T-helper 2 cell (primary cell): Measurements from ENCODE around the gene NISCH.

Experiments
- DNase-seq, 5 experiments: peaks; one replicate each; pipeline versions ENCODE4 v3.0.0 to v3.0.0-alpha.2; 2012 to 2022

NISCH gene

GRCh38 chr3:52490939-52491526 lies 35.6 kb downstream of the NISCH start:
- no peak for DNase-seq

GRCh38 chr3:52492059-52492458 lies 36.7 kb downstream of the NISCH start:
- DNase-seq = no peak

GRCh38 chr3:52493232-52494017 lies 38.0 kb downstream of the NISCH start:
- DNase-seq = no peak

GRCh38 chr3:52494445-52494844 lies 39.0 kb downstream of the NISCH start:
- no peak for DNase-seq

GRCh38 chr3:52494886-52495495 lies 39.6 kb downstream of the NISCH start, which contains the start of gene STAB1:
TSS of gene STAB1 (plus strand) at chr3:52495338. CDS start at chr3:52495414, 76 bp downstream.
- no peak for DNase-seq

- DNase-seq = no peak
Observed at GRCh38 chr3:52495777-52496602, 40.6 kb downstream of the NISCH start.

GRCh38 chr3:52498137-52499054 lies 43.0 kb downstream of the NISCH start:
- DNase-seq = no peak

- no peak for DNase-seq
Observed at GRCh38 chr3:52501046-52501445, 45.6 kb downstream of the NISCH start.

- no peak for DNase-seq
Observed at GRCh38 chr3:52502001-52502400, 46.6 kb downstream of the NISCH start.

GRCh38 chr3:52502808-52503350 lies 47.5 kb downstream of the NISCH start:
- DNase-seq = no peak

GRCh38 chr3:52503788-52504424 lies 48.5 kb downstream of the NISCH start:
- DNase-seq = no peak

- no peak for DNase-seq
Observed at GRCh38 chr3:52504977-52505376, 49.6 kb downstream of the NISCH start.

GRCh38 chr3:52506266-52506966 lies 51.0 kb downstream of the NISCH start:
- no peak for DNase-seq

GRCh38 chr3:52507359-52507758 lies 52.0 kb downstream of the NISCH start:
- DNase-seq = no peak

GRCh38 chr3:52509753-52510328 lies 54.4 kb downstream of the NISCH start:
- no peak for DNase-seq

- no peak for DNase-seq
Observed at GRCh38 chr3:52511509-52511908, 56.1 kb downstream of the NISCH start.

GRCh38 chr3:52512105-52512504 lies 56.7 kb downstream of the NISCH start:
- DNase-seq = no peak

GRCh38 chr3:52512727-52513126 lies 57.3 kb downstream of the NISCH start:
- no peak for DNase-seq

GRCh38 chr3:52513281-52513680 lies 57.9 kb downstream of the NISCH start:
- no peak for DNase-seq

GRCh38 chr3:52514576-52514975 lies 59.2 kb downstream of the NISCH start:
- DNase-seq = no peak
